Measurements from ENCODE around the gene SHKBP1.
"Not testable (repeated sequence)": the region's sequence is repeated elsewhere in the genome, so short reads cannot be mapped to it uniquely, and the experiment has no call there.

Gene SHKBP1

GRCh38 chr19:40584007-40584406 is 7.3 kb downstream of the SHKBP1 start:
- no peak for DNase-seq (ENCODE audit: extremely low read depth in 1 of 2, low read depth in 1 of 2)

- DNase-seq (ENCODE audit: extremely low read depth in 1 of 2, low read depth in 1 of 2): no peak
Observed at GRCh38 chr19:40585241-40585981, 8.7 kb downstream of the SHKBP1 start.

- no peak for DNase-seq (ENCODE audit: extremely low read depth in 1 of 2, low read depth in 1 of 2)
Observed at GRCh38 chr19:40585982-40586422, 9.3 kb downstream of the SHKBP1 start.

- no peak for DNase-seq (ENCODE audit: extremely low read depth in 1 of 2, low read depth in 1 of 2)
Observed at GRCh38 chr19:40586611-40587010, 9.9 kb downstream of the SHKBP1 start.

- no peak for DNase-seq (ENCODE audit: extremely low read depth in 1 of 2, low read depth in 1 of 2)
Observed at GRCh38 chr19:40588110-40588854, 11.6 kb downstream of the SHKBP1 start.

GRCh38 chr19:40588926-40589569 is 12.4 kb downstream of the SHKBP1 start:
- DNase-seq (ENCODE audit: extremely low read depth in 1 of 2, low read depth in 1 of 2): no peak

GRCh38 chr19:40589591-40590429 is 13.1 kb downstream of the SHKBP1 start:
- DNase-seq (ENCODE audit: extremely low read depth in 1 of 2, low read depth in 1 of 2): no peak

- no peak for DNase-seq (ENCODE audit: extremely low read depth in 1 of 2, low read depth in 1 of 2)
Observed at GRCh38 chr19:40590464-40591265, 14.0 kb downstream of the SHKBP1 start.

- not testable (repeated sequence) for DNase-seq (ENCODE audit: extremely low read depth in 1 of 2, low read depth in 1 of 2)
Observed at GRCh38 chr19:40591724-40592123, 15.1 kb downstream of the SHKBP1 start.

GRCh38 chr19:40592170-40592569 is 15.5 kb downstream of the SHKBP1 start:
- no peak for DNase-seq (ENCODE audit: extremely low read depth in 1 of 2, low read depth in 1 of 2)

GRCh38 chr19:40594255-40594654 is 17.6 kb downstream of the SHKBP1 start:
- no peak for DNase-seq (ENCODE audit: extremely low read depth in 1 of 2, low read depth in 1 of 2)

- DNase-seq (ENCODE audit: extremely low read depth in 1 of 2, low read depth in 1 of 2): no peak
Observed at GRCh38 chr19:40594657-40595091, 18.0 kb downstream of the SHKBP1 start.

- no peak for DNase-seq (ENCODE audit: extremely low read depth in 1 of 2, low read depth in 1 of 2)
Observed at GRCh38 chr19:40596608-40597328, 20.1 kb downstream of the SHKBP1 start.

- no peak for DNase-seq (ENCODE audit: extremely low read depth in 1 of 2, low read depth in 1 of 2)
Observed at GRCh38 chr19:40597329-40597838, 20.7 kb downstream of the SHKBP1 start.

- DNase-seq (ENCODE audit: extremely low read depth in 1 of 2, low read depth in 1 of 2): peak; percentile 50 to 74
Observed at GRCh38 chr19:40598121-40598917, 21.6 kb downstream of the SHKBP1 start.

GRCh38 chr19:40598918-40599307 is 22.2 kb downstream of the SHKBP1 start:
- no peak for DNase-seq (ENCODE audit: extremely low read depth in 1 of 2, low read depth in 1 of 2)

- no peak for DNase-seq (ENCODE audit: extremely low read depth in 1 of 2, low read depth in 1 of 2)
Observed at GRCh38 chr19:40599331-40599901, 22.7 kb downstream of the SHKBP1 start.
